Activated CD8-positive, alpha-beta memory T cell treated with anti-CD3 and anti-CD28 coated beads for 1 hour (primary cell): ENCODE measurements around the gene CALCB.

Experiments
- DNase-seq, 2 donors: peaks; one replicate each; pipeline ENCODE4 v3.0.0-alpha.2; 2020; ENCODE audit warnings: low read depth in 1 of 2; ENCODE audit errors: extremely low read depth in 1 of 2

CALCB gene

GRCh38 chr11:15074206-15075161, 1.1 kb downstream of the CALCB start:
- DNase-seq = peak; percentile 60 to 74

DNA sequence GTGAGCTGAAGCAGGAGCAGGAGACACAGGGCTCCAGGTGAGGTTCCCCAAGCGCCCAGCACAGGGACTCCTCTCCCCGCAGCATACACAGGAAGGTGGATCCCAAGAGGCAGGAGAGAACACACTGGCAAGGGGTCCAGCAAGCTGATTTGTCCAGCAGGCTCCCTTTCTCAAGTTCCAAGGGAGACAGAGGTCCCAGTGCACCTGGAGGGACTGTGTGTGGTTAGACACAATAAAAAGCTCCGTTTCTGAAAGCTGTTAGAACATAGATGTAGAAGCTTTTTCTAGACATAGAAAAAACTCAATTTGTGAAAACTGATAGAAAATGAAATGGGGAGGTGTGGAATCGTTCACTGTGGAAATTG, 1.8 kb downstream of the CALCB start:
- DNase-seq = no peak

DNA sequence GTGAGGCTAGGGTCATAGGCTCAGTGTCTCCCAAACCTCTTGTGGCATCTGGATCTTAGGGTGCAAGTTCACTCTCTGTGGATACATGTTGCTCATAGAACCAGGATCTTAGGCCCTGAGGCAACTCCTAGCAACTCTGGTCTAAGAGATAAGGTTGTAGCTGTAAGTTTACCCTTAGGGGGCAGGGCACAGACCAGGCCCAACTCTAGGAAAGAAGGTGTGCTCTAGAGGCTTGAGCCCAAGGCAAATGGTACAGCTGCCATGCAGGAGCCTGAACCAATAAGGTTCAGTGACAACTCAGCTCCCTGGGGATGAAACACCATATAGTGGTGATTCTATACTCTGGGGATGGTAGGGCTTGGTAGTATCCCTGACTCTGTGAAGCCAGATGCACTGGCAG, 17.8 kb downstream of the CALCB start:
- no peak for DNase-seq

DNA sequence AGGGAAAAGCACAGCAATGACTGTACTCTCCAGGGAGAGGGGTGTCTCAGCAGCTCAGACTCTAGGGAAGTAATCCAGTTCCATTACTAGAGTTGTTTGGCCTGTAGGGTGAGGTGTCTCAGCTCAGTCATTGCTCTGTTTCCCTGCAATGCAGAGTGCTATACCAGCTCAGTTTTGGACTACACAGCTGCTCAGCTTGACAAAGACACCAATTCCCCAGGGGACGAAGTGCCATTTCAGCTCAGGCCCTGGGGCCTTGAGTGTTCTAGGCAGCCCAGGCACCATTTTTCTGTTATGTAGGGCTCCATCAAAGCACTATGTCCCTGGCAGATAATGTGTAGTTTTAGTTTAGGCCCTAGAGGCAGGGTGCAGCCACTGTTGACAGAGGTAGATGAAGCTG, 18.2 kb downstream of the CALCB start:
- no peak for DNase-seq

DNA sequence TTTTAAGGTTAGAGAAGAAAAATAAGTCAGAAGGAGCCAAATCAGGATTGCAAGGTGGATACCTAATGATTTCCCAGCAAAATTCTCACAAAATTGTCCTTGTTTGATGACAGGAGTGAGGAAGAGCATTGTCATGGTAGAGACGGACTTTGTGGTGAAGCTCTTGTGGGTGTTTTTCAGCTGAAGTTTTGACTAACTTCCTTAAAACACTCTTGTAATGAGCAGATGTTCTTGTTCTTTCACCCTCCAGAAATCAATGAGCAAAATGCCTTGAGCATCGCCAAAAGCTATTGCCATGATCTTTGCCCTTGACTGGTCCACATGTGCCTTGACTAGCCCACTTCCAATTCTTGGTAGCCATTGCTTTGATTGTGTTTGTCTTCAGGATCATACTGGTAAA, 20.0 kb downstream of the CALCB start:
- no peak for DNase-seq

DNA sequence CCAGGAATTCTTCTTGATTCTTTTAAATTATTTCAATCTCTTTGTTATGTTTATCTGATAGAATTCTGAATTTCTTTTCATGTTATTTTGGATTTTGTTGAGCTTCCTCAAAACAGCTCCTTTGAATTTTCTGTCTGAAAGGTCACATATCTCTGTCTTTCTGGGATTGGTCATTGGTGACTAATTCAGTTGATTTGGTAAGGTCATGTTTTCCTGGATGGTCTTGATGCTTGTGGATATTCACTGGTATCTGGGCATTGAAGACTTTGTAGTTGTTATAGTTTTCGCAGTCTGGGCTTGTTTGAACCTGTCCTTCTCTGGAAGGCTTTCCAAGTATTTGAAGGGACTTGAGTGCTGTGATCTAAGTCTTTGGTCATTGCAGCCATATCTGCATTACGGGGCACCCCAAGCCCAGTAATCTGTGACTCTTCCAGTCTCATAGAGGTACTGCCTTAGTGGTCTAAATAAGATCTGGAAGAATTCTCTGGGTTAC, 22.4 kb downstream of the CALCB start:
- DNase-seq = no peak

- no peak for DNase-seq
Measured at GRCh38 chr11:15097411-15097810, 24.0 kb downstream of the CALCB start.

- DNase-seq = no peak
Measured at GRCh38 chr11:15099267-15099666, 25.9 kb downstream of the CALCB start.

DNA sequence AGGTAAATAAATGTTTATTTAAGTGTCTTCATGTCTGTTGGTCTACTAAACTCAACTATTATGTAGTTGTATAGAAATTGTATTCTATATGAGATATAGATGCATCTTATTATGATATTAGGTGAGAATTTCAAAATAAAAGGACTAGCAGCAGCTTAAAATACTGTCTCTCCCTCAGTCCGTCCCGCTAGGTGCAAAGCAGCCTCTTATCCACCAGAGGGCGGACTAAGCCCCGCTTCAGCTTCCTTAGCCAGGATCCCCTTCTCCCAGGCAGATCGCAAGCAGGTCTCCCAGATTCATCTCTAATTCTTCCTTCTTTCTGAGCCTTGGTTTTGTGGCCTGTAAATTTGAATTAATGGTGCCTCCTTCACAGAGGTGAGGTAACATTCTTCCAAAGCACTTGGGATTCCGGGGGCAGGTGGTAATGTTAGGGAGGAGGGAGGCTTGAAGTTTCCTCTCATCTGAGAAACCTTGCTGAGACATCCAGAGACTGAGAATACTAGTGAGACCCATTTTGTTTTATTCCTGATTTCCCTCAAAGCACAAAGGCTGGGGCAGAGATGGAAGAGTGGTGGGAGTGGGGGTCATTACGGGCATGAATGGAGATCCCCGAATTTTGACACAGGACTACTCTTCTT, 27.8 kb downstream of the CALCB start:
- peak in 1 of 2 donors; percentile 19 for DNase-seq

GRCh38 chr11:15104166-15104565, 30.8 kb downstream of the CALCB start:
- no peak for DNase-seq

GRCh38 chr11:15106201-15106965, 33.0 kb downstream of the CALCB start:
- no peak for DNase-seq

DNA sequence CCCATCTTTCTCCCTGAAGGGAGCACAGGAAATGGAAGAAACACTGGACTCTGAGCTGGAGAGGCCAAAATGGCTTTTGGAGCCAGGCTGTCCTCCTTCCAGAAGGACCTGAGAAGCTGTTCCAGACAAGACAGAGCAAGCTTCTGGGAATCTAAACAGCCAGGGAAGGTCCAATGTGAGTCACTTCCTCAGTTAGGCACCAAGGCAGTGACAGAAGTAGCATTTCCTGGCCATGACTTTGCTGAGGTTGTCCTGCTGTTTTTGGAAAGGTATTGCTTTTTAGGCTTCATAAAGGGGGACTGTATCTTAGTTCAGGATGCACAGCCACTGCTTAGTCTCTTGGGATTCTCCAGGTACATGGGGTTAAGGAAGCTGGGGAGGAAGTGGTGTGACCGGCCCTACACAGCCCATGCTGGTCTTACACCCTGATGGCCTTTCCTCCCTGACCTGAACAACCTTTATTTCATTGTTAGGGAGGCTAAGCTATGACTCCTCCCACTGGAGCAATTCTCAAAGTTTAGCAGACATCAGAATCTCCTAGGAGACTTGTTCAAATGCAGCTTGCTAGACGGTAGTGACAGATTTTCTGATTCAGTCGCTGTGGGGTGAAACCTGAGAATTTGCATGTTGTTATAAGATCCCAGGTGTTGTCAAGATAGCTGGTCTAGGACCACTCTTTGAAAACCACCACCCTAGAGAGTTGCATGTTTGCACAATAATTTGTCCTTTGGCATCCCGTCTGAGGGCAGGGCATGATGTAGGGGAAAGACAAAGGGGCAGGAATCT, 34.5 kb downstream of the CALCB start:
- DNase-seq = no peak

DNA sequence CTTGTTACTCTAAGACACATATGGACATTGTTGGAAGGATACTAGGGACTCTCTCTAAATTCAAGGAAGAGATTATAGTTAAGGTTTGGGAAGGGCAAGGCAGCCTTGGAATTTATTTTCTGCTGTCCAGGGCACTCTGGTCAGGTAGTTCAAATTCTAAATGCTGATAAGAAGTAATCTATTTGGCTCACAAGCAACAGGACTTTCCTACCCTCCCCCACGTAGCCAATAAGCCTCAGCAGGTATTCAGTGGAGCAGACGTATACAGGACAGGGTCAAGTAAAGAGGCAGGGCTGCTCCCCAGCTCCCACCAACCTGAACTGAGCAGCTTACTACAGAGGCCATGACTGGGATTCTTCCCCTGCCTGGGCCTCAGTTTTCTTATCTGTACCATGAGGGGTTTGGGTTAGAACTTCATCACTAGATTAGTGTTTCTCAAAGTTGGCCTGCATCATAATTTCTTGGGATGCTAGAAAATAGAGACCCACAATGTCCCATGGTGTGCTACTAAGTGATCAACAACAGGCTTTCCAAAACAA, 35.3 kb downstream of the CALCB start:
- DNase-seq = no peak

DNA sequence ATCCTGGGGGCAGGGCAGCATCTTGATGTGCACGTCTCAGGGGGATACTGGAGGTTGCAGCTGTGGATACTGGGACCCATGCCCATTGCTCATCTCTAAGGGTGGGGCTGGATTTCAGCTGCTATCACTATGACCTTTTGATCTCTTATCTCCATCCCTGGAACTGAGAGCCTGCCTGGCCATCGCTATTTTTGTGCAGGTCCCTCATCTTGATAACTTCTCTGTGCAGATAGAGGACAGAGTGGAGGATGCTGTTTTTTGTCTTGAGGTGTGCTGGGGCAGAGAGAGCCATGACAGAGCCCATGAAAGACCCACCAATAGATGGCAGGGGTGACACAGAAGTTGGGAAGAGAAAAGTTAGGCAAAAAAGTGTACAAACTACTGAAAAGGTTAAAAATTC, 36.2 kb downstream of the CALCB start:
- DNase-seq = no peak

DNA sequence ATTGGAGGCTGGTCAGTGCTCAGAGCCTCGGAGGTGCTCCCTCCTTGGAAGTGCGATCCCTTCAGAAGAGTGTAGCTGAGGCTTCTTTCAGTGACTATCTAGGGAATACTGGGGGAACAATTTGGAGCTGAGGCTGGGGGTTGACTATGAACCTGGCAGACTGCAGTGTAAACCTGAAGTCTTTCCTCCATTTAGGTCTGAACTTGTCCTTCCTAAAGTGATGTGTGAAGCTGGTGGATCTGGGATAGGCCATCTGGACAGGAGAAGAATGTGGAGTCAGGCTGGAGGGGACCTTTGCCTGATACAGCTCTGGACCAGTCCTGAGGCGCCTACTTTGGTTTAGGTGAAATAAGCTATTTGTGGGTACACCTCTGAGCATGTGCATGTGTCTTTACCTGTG, 37.8 kb downstream of the CALCB start:
- no peak for DNase-seq

DNA sequence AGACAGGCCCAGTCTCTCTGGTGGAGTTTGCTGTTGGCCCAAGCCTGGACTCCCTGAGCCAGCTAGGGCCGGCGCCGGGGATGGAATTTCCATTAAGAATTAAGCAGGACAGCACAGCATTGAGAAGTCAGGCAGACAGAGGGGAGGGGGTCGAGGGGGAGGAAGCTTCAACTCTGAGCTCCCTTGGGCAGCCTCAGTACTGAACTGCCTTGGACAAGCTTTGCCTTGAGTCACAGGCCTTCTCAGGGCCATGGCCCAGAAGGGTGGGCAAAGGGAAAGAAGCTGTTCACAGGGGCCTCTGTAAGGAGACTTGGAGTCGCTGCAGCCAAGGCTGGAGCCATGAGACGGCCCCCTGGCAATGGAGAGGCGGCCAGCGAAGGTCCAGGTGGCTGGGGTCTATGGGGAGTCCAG, 38.7 kb downstream of the CALCB start:
- no peak for DNase-seq

GRCh38 chr11:15113381-15113780, 40.0 kb downstream of the CALCB start:
- no peak for DNase-seq

DNA sequence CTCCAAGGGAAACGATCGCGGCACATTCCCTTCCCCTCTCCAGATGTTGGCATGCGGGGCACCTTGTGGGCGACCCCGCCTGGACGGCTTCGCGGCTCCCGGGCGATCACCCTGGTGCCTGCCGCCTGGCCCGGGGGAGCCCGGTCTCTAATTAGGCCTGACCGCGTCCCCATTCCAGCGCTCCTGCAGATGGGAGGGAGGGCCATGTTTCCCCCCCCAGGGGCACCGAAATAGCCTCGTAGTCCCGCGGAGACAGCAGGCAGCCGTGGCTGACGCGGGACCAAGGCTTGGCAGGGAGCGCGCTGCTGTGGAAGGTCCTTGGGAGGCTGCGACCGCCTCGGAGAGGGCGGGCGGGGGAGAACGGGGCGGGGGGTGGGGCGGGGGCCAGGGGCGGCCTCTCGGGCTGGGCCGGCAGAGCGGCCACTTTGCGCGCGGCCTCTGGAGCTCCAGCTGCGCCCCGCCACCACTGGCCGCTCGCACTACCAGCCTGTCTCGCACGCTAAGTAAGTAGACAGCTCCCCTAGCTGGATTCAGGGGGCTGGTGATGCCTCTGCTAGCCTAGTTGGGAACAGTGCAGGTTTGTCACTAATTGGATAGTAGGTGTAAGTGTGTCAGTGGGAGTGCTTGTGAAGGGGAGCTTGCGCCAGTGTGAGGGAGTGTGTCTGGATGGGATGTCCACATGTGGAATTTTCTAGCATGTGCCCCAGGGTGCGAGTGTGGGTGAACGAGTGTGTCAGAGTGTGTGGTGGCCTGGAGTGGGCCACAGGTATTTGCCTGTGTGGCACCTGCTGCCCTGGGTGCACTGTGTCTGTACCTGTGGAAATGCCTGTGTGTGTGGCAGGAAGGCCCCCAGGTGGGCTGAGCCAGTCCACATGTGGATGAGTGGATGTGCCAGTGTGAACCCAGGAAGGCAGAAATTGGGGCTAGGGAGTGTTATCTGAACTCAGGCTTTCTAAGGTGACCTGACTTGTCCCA, 41.4 kb downstream of the CALCB start, which contains the start of gene INSC:
Gene INSC, plus strand, starts transcription at position 423 of the 975 bp plus-strand sequence. CDS start 34,252 bp downstream, outside the sequence.
- DNase-seq = no peak

DNA sequence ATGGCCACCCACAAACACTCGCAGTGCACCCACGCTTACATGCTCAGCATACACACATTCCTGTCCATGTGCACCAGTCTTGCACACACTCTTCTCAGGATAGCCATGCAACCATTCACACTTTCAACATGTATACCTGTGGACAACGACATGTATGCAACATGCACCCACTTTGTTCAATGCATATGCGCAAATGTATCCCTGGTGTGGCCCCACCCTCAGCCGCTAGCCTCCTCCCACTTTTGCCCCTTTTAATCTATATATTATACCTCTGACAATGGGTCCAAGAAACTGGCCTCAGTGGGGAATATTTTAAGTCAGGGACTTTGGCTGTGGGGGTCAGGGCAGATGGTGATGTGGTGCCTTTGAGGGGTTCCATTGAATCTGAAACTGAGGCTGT, 42.3 kb downstream of the CALCB start:
- DNase-seq = no peak
